HepG2 (cell line): ENCODE data around the gene GC. TPM values are rescaled to one million over a fixed set of nuclear protein-coding genes. Genes with fewer than 3 reads are reported as not detected.
A peak's percentile ranks its signal among the peaks of the same experiment; 100 is the strongest.

ENCODE experiments used
- ATAC-seq: fragments of 200-7000 bp; cut with Tn5 transposase; 3 replicates; pipeline ENCODE4 v1.9.1; 2020; ENCODE audit warnings: mild to moderate bottlenecking, moderate library complexity
- BruUV-seq: library from RNA; stranded (reverse); fragments of 400-500 nt; replicated peaks from 2 replicates; lab custom pipeline; 2021; lab: Mats Ljungman, UMichigan
- CTCF ChIA-PET: fragments of 300-600 bp; formaldehyde crosslinking; extraction: SDS; loops from one replicate; lab custom pipeline; 2021; ENCODE audit warnings: low total read pairs, inconsistent platforms, low intra/inter-chr PET ratio; lab: Yijun Ruan, JAX
- POLR2A ChIA-PET: fragments of 350-600 bp; sonication (Branson Sonifier 250); formaldehyde crosslinking; loops from one replicate; lab custom pipeline; 2020; ENCODE audit warnings: antibody characterized with exemption, inconsistent platforms; lab: Yijun Ruan, JAX
- DNase-seq: peaks from one replicate; pipeline ENCODE4 v3.0.0-alpha.2; 2015; ENCODE audit warnings: low spot score
- FAIRE-seq: peaks from 3 replicates; lab custom pipeline; 2011; peaks lifted over from hg19 to GRCh38; lab: Jason Lieb, UNC
- H2AFZ ChIP-seq: one replicate; pipeline ENCODE4 v1.6.1; 2011; ENCODE audit warnings: low read length, inconsistent platforms
- H3K27ac ChIP-seq: fragments of 300-600 bp; 3 replicates; pipeline ENCODE4 v1.8.0; 2011; ENCODE audit warnings: mixed run types, mild to moderate bottlenecking, mixed read lengths, low read length, inconsistent platforms; ENCODE audit not compliant: insufficient read depth; ENCODE audit errors: extremely low read length
- H3K27me3 ChIP-seq, 2 experiments: fragments of 200-600 bp in 1 of 2; 2 replicates in 1 of 2; 3 replicates in 1 of 2; pipeline versions ENCODE4 v1.6.0 to v1.8.0; 2011; ENCODE audit warnings: low read length in 2 of 2, mild to moderate bottlenecking in 2 of 2, moderate library complexity in 2 of 2, inconsistent platforms in 1 of 2; ENCODE audit not compliant: insufficient read depth in 2 of 2, control insufficient read depth in 1 of 2
- H3K36me3 ChIP-seq, 2 experiments: fragments of 200-600 bp in 1 of 2; replicated peaks in 1 of 2; 2 replicates in 1 of 2; 3 replicates in 1 of 2; pipeline versions ENCODE4 v1.5.1 to v1.8.0; 2011; ENCODE audit warnings: low read length in 2 of 2, inconsistent platforms in 1 of 2; ENCODE audit not compliant: insufficient read depth in 2 of 2, control insufficient read depth in 1 of 2
- H3K4me1 ChIP-seq: 2 replicates; pipeline ENCODE4 v1.5.1; 2012; ENCODE audit warnings: low read length, inconsistent platforms; ENCODE audit not compliant: insufficient read depth
- H3K4me2 ChIP-seq: 2 replicates; pipeline ENCODE4 v1.6.0; 2011; ENCODE audit warnings: low read depth, low read length, inconsistent platforms
- H3K4me3 ChIP-seq, 3 experiments: fragments of 200-600 bp in 1 of 3; sonication (generic), shearing (Covaris generic) in 1 of 3; replicated peaks in 1 of 3; 2 replicates each; pipeline ENCODE4 v1.5.1; 2011 to 2016; ENCODE audit warnings: low read length in 3 of 3, inconsistent platforms in 2 of 3, low read depth in 2 of 3, mild to moderate bottlenecking in 2 of 3, control low read depth in 1 of 3, mixed read lengths in 1 of 3; ENCODE audit not compliant: insufficient read depth in 1 of 3
- H3K79me2 ChIP-seq: one replicate; pipeline ENCODE4 v1.6.1; 2011; ENCODE audit warnings: low read length, inconsistent platforms; ENCODE audit not compliant: insufficient read depth
- H3K9ac ChIP-seq: 2 replicates; pipeline ENCODE4 v1.6.0; 2011; ENCODE audit warnings: mild to moderate bottlenecking, low read depth, low read length, inconsistent platforms; ENCODE audit not compliant: insufficient read depth
- H3K9me3 ChIP-seq: 2 replicates; pipeline ENCODE4 v1.5.1; 2012; ENCODE audit warnings: mild to moderate bottlenecking, low read length
- H4K20me1 ChIP-seq: 2 replicates; pipeline ENCODE4 v1.6.0; 2011; ENCODE audit warnings: inconsistent platforms, mild to moderate bottlenecking, low read length, moderate library complexity; ENCODE audit not compliant: insufficient read depth
- CTCF ChIP-seq: sonication (generic); formaldehyde crosslinking; IDR thresholded peaks from 2 replicates; pipeline ENCODE4 v1.5.0; 2020; ENCODE audit warnings: mild to moderate bottlenecking, missing genetic modification reagents, moderate library complexity
- EP300 ChIP-seq, 3 experiments: sonication (generic) in 1 of 3; formaldehyde crosslinking in 1 of 3; IDR thresholded peaks; 2 replicates each; pipeline versions ENCODE4 v1.5.1 to v1.6.1; 2011 to 2020; ENCODE audit warnings: low read depth in 2 of 3, low read length in 2 of 3, borderline replicate concordance in 1 of 3, improper control_type of control experiment in 1 of 3, mild to moderate bottlenecking in 1 of 3, missing genetic modification reagents in 1 of 3, moderate library complexity in 1 of 3
- IRF2 ChIP-seq: IDR thresholded peaks from 2 replicates; pipeline ENCODE4 v1.6.1; 2018; ENCODE audit warnings: missing genetic modification reagents, missing compliant biosample characterization
- MZF1 ChIP-seq: sonication (generic); formaldehyde crosslinking; IDR thresholded peaks from 2 replicates; pipeline ENCODE4 v1.8.1; 2023; ENCODE audit warnings: mild to moderate bottlenecking, missing genetic modification reagents, borderline replicate concordance
- SMARCE1 ChIP-seq: fragments of 450-650 bp; IDR thresholded peaks from 2 replicates; pipeline ENCODE4 v1.6.1; 2017; ENCODE audit warnings: borderline replicate concordance
- ZMYM3 ChIP-seq: sonication (generic); formaldehyde crosslinking; IDR thresholded peaks from 2 replicates; pipeline ENCODE4 v1.5.1; 2020; ENCODE audit warnings: mild to moderate bottlenecking, missing genetic modification reagents
- in situ Hi-C: cut with HindIII; loops from 2 replicates; pipeline ENCODE4 v1.10.0; 2017; ENCODE audit warnings: low pct_unique_long_range_greater_than_20kb; ENCODE audit not compliant: extremely low pct_ligation_motif_present
- intact Hi-C: fragments of 100-400 bp; cut with micrococcal nuclease; formaldehyde crosslinking; loops from one replicate; pipeline ENCODE4 v1.10.0; 2022; ENCODE audit not compliant: unreplicated experiment
- polyA plus RNA-seq, 8 experiments: library from polyadenylated mRNA; depleted of rRNA in 3 of 8; stranded (reverse) in 7 of 8; unstranded in 1 of 8; fragments of >200 nt; fragmentation: Illumina TruSeq in 4 of 8; extraction: Trizol in 4 of 8; gene quantifications; 2 replicates each; pipeline versions ENCODE4 v1.2.1 to v1.2.3, GENCODE V29; 2011 to 2016; ENCODE audit warnings: low read depth in 4 of 8, missing spikeins in 1 of 8, mixed read lengths in 1 of 8; ENCODE audit not compliant: insufficient read depth in 1 of 8
- total RNA-seq, 5 experiments: library from RNA; depleted of rRNA; stranded (reverse); fragments of >200 nt; fragmentation: Illumina TruSeq; extraction: Trizol; gene quantifications; 2 replicates each; pipeline ENCODE4 v1.2.3, GENCODE V29; 2016; ENCODE audit warnings: low read depth in 1 of 5

The GC gene
- total and polyA plus RNA-seq, 2 of the 13 experiments (the other 11 are each of a cell fraction or from before 2014, with no cell fraction given), result 0.18 to 0.35 TPM

- TF ChIP-seq EP300 (IDR thresholded peaks at IDR 0.05; ENCODE audit: low read depth in 2 of 2, low read length in 2 of 2), result peak in 1 of 2 experiments; percentile 35; a peak in 1 of 4 replicates
- no peak for TF ChIP-seq EP300 (CRISPR knock-in tag; IDR thresholded peaks at IDR 0.05; ENCODE audit: borderline replicate concordance)
- no peak for TF ChIP-seq ZMYM3 (CRISPR knock-in tag)
- no peak for TF ChIP-seq SMARCE1
- no peak for TF ChIP-seq MZF1 (CRISPR knock-in tag)
These were observed 10.9 kb downstream of the GC start (continued) for GRCh38 chr4:71773004-71773403.

- no peak for ATAC-seq
These were observed 11.3 kb downstream of the GC start for GRCh38 chr4:71772592-71772991.

More at GRCh38 chr4:71772592-71772991, 11.3 kb downstream of the GC start:
- Histone ChIP-seq H3K79me2 (no peaks in the 10 kb centered on the region), H3K4me1 (peaks cover 20% of the 10 kb centered on the region), H2AFZ (no peak overlapping the region), H3K36me3 (no peaks in the 10 kb centered on the region)
- BruUV-seq, result no TSS peak
- TF ChIP-seq IRF2 (no peak), CTCF (CRISPR knock-in tag) (peak; percentile 4; the same call in 1 of the 2 replicates)
- TF ChIP-seq, all 625 proteins: peak for 1
- intact Hi-C loops (loop anchor here (1.0 kb wide), 1 partner anchor 169 kb away; no protein-coding TSS in a partner anchor), in situ Hi-C loops (no loop called here)
- FAIRE-seq (no peak), DNase-seq (no peak)
- H3K9ac ChIP-seq, result no peak overlapping the region
- H3K27me3 ChIP-seq, result no peaks in the 10 kb centered on the region
- H3K9me3 ChIP-seq, result no peaks in the 10 kb centered on the region
- H3K4me2 ChIP-seq, result no peak overlapping the region
- H3K27ac ChIP-seq, result no peak overlapping the region
- H4K20me1 ChIP-seq, result no peaks in the 10 kb centered on the region
- POLR2A ChIA-PET, result no interaction called here
- H3K4me3 ChIP-seq, result no peak overlapping the region
- CTCF ChIA-PET, result no interaction called here
